Fibroblast of skin of left quadriceps (primary cell): ENCODE results near the gene PRR30.
"Not testable (repeated sequence)": the region's sequence is repeated elsewhere in the genome, so short reads cannot be mapped to it uniquely, and the experiment has no call there.

Experiments
- DNase-seq, 2 experiments: peaks; one replicate each; pipeline ENCODE4 v3.0.0-alpha.2; 2013; ENCODE audit warnings: low read depth in 2 of 2

PRR30 gene

DNA sequence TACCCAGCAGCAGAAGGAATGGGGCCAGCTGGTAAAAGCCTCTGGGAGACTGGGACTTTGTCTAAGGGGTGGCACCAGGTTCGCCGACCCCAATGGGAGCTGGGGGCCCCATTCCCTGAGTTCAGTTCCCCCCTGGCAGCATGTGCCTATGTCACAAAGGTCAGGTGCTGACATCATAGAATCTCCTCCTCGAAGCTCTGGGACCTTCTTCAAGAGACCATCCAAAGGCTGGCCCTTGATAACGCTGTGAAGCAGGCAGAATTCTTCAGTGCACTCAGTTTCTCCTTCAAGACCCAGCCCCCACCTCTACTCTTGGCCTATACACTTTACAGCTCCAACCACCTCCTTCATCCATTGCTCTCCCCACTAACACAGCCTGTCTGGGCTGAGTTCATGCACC is at the start of gene PRR30:
TSS of gene PRR30 (minus strand) at position 101 of the 400 bp plus-strand sequence. CDS start 1,081 bp downstream, outside the sequence.
- DNase-seq, result no peak

DNA sequence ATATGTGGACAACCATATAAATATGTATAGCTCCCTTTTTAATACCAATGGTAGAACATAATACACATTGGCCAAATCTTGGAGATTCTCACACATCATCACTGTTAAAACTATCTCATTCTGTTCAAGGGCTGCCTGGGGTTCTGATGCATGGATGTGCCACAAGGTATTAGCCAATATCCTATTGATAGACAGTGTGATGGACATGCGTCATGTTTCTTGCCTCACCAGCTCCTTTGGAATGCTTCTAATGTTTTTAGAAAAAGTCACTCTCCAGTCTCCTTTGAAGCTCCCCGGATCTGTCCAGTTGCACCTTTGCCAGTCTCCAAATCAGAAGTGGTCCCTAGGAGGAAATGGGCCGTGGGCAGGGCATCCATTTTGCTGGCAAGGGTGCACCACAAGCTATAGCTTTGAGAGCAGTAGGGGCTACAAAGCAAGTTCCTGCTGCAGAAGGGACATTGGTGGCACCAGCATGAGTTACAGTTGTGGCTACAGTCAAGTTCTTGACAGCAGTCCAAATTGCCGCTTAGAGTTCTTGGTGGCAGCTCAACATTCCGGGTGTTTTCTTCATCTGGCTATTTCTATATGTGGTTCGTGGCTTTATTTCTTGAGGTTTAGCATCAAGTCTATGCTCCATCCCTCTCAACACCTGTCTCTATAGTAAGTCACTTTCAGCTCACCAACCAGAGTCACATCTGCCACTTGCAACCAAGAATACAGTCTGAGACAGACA is 47.6 kb upstream of the PRR30 start:
- DNase-seq, result no peak

DNA sequence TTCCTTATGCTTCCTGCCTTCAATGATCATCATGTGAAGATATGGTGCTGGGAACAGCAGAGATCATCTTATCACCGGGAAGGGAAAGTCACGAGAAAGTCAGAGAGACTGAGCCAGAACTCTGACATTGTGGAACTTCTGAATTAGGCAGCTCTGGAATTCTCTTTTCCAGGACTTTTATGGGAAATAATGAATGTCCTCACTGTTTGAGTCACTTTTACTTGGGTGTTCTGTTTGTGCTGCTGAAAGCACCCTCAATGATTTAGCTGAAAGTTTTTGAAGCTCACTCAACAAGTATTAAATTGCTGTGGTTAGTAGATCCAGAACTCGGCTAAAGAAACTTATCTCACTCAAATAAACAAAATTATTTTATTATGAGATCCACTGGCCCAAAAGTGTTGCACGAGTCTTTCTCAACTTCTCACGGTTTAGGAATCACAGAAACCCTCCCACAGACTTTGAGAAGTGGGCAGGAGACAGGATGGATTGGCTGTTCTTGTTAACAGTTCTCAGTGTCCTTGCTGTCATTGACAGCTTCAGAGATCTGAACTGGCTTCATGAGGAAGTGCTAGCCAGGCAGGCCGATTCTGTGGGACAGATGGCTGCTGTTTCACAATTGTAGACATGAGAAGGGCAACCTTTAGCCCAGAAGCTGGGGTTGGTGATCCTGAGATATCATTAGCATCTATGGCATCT is 46.3 kb upstream of the PRR30 start:
- peak; percentile 70 to 71 for DNase-seq

DNA sequence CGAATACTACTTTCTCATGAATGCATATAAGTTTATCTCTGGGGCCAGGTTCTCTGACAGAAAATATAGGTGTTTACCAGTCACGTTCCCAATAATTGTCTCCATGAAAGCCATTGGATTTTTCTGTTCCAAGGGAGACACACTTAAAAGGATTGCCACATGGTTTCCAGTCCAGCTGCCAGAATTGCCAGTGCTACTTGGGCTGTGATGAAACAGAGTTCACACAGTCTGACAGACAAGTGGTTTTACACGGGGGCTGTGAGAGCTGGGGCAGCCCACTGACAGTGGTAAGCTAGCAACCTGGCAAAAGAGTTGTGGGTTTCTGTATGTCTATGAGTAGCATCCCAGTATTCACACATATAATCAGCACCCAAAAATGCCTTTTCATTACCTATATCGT is 44.9 kb upstream of the PRR30 start:
- DNase-seq, result no peak

DNA sequence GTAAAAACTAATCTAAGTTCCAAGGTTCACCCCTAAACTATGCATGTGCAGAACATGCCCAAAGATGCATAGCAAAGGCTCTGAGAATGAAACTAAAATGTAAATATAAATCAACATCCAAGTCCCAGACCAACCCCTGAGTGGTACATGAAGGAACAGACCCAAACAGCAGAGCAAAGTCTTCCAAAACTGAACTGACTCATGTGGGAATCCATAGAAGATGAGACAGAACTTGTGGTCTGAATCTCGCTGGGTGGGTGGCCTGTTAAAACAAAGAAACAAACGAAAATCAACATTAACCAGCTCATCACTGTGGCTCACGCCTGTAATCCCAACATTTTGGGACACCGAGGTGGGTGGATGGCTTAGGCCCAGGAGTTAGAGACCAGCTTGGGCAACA is 43.1 kb upstream of the PRR30 start:
- DNase-seq, result no peak

DNA sequence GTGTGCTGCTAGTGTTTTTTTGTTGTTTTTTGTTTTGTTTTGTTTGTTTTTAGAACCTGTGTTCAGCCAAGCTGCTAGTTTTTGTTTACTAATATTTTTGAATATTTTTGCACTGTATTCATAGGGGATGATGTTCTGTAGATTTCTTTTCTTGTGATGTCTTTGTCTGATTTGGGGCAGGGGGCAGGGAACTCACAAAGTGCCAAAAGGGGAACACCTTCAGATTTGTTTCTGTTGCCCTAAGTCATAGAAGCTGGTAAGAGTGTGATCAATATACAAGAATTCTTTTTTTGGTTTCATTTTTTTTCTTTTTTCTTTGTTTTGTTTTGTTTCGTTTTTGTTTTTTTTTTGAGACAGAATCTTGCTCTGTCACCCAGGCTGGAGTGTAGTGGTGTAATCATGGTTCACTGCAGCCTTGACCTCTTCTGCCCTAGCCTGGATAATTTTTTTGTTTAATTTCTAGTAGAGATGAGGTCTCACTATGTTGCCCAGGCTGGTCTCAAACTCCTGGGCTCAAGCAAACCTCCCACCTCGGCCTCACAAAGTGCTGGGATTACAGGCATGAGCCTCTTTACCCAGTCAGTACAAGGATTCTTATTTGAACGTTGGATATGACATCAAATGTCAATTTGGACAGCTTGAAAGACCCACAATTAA is 40.3 kb upstream of the PRR30 start:
- DNase-seq, result no peak

DNA sequence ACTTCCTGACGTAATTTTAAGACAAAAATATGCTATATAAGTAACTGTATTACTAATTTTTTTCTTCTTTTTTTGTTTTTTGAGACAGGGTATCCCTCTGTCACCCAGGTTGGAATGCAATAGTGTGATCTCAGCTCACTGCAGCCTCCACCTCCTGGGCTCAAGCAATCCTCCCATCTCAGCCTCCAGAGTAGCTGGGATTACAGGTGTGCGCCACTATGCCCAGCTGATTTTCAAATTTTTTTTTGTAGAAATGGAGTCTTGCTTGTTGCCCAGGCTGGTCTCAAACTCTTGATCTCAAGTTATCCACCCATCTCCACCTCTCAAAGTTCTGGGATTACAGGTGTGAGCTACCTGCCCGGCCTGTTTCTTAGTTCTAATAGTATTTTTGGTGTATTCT is 39.3 kb upstream of the PRR30 start:
- no peak for DNase-seq

DNA sequence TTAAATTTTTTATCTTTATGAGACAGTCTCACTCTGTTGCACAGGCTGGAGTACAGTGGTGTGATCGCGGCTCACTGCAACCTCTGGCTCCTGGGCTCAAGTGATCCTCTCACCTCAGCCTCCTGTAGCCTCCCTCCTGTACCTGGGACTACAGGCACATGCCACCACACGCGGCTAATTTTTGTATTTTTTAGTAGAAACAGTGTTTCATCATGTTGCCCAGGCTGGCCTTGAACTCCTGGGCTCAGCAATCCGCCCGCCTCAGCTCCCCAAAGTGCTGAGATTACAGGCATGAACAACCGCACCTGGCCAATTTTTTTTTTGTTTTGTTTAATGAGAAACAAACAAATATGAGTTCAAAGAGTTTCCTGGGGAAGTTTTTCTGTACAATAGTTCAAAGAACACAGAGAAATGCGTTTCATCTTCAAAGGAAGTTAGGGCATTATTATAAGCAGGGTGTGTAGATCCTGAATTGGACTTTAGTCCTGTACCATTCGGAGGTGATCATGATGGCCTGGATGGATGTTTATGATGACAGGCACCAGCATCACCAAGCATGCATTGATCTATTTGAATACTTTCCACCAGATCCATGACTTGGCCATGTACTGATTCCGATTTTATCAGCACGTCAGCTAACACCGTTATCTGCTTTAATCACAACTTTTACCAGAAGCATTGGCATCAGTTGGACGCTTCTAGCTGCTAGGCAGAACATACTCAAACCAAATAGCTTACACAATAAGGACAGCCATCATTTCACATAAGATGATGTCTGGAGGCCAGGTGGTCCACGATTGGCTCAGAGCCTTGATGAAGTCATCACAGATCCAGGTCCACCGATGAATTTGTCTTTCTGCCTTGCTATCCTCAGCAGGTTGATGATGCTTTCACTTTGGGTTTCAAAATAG is 38.5 kb upstream of the PRR30 start:
- no peak for DNase-seq

DNA sequence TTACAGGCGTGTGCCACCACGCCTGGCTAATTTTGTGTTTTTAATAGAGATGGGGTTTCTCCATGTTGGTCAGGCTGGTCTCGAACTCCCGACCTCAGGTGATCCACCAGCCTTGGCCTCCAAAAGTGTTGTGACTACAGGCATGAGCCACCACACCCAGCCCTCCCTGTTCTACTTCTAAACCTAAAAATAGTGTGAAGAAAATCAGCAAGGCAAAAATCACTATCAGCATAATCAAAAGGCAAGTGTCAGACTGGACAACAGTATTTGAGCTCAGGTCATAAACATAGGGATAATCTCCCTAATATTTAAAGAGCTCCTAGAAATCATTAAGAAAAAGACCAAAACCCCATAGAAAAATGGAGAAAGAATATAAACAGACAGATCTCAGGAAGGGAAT is 36.6 kb upstream of the PRR30 start:
- DNase-seq, result not testable (repeated sequence)

DNA sequence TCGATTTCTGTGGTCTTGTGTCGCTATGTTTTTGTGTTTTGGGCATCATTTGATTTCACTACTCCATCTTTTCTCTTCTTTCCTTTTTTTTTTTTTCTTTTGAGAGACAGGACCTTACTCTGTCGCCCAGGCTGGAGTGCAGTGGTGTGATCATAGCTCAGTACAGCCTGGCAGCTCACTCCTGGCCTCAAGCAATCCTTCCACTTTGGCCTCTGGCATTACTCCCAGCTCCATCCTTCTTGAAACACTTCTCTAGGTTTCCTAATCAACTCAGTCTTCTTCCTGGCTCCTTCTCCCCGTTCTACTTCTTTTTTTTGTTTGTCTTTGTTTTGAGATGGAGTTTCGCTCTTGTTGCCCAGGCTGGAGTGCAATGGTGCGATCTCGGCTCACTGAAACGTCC is 36.1 kb upstream of the PRR30 start:
- no peak for DNase-seq

DNA sequence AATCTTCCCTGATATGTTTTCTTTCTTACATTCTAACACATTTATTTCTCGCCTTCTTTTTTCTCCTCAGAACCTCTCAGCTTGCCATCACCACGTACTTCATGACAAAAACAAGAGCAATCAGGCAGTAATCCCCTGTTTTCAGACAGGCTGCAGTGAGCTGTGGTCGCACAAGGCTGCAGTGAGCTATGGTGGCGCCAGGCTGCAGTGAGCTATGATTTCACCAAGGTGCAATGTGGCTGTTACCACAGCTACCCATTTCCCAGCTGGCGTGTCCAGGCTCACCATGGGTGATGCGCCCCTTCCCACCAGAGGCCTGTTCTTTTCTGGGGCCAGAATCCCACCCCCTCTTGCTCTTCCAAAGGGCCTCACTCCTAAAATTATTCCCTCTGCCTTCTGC is 35.4 kb upstream of the PRR30 start:
- DNase-seq, result no peak

DNA sequence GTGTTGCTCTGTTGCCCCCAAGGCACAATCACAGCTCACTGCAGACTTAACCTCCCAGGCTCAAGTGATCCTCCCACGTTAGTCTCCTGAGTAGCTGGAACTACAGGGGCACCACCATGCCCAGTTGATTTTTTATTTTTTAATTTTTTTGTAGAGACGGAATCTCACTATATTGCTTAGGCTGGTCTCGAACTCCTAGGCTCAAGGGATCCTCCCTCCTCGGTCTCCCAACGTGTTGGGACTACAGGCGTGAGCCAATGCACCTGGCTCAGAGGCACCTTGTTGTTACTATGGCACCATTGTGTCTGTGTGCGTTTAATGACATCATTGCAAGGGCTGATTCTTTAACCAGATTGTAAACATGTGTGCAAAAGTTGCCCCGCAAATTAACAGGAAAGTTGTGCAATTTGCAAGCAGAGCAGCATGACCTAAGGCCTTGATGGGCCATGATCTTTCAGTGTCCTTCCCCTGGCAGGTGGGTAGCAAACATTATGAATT is 32.2 kb upstream of the PRR30 start:
- DNase-seq, result no peak

DNA sequence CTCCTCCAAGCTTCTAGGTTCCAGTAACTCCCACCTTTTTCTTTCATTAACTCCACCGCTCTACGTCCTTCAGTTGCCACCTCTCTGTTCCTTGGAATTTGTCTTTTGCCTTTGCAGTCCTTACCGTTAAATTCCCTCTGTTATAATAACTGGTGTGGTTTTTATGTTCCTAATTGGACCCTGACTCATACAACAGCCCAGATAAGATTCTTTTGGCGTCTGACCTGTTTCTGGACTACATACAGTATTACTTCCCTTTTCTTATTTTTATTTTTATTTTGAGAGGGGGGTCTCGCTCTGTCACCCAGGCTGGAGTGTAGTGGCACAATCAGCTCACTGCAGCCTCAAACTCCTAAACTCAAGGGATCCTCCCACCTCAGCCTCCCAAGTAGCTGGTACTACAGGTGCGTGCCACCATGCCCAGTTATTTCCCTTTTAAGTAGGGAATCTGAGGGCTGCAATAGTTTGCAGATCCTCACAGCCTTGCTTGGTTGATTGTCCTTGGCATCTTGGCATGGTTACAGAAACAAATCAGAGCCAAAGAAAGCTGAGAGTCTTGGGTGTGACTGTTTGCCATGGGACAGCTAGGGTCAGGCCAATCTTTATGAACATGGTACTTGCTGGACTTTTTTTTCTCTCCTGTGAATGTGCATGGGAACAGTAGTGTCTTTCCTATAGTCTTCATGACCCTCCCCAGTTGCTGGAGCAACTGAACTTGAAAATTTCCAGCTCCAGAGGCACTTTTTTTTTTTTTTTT is 31.5 kb upstream of the PRR30 start:
- no peak for DNase-seq

DNA sequence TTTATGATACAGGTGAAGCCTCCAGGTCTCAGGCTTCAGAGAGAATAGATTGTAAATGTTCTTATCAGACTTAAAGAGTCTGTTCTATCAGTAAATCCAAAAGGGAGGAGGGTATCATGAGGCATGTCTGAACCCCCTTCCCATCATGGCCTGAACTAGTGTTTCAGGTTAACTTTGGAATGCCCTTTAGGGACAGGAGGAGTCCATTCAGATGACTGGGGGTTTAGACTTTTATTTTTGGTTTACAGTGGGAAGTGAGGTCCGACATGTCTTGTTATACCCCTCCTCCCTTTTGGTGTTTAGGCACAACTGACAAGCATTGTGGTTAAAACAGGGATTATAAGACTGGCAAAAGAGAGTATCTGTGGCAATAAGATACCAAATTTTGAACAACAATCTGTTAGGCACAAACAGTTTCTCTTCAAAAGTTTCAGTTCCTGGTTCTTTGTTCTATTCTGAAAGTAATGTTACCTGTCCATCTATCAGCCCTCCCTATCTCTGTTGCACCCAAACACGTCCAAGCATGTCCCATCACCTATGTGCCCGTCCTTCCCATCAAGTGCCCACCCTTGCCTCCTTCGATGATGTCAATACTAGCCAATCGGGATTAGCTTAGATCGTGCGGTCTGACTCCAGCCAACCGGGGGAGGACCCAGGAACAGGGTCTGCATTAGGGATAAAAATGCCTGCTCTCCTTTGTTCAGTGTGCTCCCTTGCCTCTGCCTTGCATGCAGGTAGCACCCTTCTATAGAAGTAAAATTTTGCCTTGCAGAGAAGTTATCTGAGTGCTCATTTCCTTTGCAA is 26.0 kb upstream of the PRR30 start:
- no peak for DNase-seq

DNA sequence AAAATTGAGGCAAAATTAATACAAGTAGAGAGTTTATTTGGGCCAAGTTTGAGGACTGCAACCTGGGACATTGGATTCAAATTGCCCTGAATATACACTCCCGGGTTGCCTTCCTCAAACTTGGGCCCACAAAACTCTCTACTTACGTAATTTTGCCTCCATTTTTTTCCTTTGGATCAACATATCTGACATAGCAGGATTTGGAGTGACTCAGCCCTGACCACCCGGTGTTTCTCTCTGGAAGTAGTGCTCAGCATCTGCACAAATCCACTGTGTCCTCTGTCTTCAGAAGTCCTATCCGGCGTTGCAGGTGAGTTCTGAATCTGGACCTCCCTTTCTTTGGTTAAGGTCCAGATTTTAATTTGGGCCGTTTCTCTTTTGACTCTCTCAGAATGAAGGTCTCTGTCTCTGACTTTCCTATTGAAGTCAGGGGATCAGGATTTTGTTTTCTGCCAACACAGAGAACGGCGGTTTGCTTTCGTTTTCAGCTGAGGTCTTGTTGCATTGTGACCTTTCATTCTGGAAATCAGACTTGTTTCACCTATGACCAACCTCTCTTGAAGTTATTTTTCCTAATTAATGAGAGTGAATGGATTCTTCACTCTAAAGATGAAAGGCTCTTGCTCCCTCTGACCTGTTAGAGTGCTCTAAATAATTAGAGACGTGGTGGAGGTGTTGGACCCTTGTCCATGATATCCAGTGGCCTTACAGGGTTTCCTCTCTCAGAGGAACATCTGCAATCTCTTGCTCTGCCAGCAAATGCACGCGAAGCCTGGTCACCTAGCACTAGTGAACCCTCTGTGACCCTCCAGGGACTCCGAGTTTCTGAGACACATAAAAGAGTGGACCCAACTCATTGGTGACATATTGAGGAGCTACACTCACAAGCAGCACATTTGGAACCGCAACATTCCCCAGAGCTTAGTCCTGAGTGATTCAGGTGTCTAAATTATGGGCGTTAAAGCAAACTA is 23.2 kb upstream of the PRR30 start:
- no peak for DNase-seq

DNA sequence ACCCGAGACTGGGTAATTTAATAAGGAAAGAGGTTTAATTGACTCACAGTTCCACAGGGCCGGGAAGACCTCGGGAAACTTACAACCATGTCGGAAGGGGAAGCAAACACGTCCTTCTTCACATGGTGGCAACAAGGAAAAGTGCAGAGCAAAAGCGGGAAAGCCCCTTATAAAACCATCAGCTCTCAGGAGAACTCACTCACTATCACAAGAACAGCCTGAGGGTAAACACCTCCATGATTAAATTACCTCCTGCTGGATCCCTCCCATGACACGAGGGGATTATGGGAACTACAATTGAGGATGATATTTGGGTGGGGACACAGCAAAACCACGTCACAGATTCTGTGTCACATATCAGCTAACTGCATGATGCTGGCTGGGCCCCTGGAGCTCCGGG is 21.0 kb upstream of the PRR30 start:
- no peak for DNase-seq

DNA sequence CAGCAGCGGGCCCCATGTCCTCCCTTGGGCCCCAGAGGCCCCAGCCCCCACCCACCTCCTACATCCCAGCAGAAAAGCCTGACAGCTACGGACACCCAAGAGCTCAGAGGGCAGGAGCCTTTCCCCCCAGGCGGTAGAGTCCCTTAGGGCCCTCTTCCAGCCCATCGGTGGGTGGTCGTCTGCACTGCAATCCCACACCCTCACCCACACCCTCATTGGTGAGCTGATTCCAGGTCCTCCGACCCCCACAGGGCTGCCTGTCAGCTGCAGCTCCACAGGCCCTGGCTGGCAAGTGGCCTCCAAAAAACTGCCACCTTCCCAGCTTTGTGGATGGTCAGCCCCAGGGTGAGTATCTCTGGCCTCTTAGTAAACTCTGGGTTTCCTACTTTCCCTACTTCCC is 20.1 kb upstream of the PRR30 start:
- no peak for DNase-seq

DNA sequence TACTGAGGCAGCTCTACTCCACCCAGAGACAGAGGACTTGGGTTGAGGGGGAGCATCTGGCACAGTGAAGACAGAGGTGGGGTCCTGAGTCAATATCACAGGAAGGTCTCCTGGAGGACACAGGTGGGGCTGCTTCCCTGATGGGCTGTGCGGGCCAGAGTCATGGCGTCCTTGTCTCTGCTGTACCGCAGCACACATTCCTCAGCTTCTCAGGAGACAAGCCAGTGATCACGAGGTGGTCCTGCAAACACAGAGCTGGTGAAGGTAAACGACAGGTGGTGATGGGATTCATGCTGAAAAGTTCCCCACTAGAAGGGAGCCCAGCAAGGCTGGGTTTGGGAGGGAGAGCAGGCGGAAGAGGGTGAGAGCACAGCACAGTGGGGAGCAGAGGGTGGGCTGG is 19.3 kb upstream of the PRR30 start:
- no peak for DNase-seq

DNA sequence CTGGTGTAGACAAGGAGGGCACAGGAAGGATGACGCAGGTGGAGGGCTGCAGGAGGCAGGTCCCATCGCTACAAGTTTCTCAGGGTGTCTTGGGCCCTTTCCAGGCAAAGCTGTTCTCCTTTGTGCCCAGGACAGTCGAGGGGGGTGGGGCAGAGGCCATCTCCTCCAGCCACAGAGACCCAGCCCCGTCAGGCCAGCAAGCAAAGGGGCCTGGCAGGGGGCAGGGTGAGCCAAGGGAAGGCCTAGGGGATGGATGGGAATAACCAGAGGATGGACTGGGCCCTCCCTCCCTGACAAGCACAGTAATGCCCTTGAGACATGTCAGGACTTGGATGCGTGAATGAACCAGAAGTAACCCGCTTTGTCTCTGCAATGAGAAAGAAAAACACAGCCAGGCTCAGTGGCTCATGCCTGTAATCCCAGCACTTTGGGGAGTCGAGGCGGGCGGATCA is 15.9 kb upstream of the PRR30 start:
- no peak for DNase-seq
